K562 (cell line): ENCODE results near the gene ASB11. TPM values are rescaled to one million over a fixed set of nuclear protein-coding genes. Genes with fewer than 3 reads are reported as not detected.

Experiments used
- ATAC-seq: fragments of 200-7000 bp; cut with Tn5 transposase; 3 replicates; pipeline ENCODE4 v1.9.1; 2020; ENCODE audit warnings: moderate library complexity
- BruUV-seq: library from RNA; stranded (reverse); fragments of 400-500 nt; replicated peaks from 2 replicates; lab custom pipeline; 2021; lab: Mats Ljungman, UMichigan
- CTCF ChIA-PET: fragments of 300-600 bp; formaldehyde crosslinking; extraction: SDS; loops from one replicate; lab custom pipeline; 2021; ENCODE audit warnings: low intra/inter-chr PET ratio; lab: Yijun Ruan, JAX
- POLR2A ChIA-PET: fragments of 300-600, 350-650 bp; sonication (Branson Sonifier 250); formaldehyde crosslinking; extraction: SDS; loops from one replicate; lab custom pipeline; 2021; ENCODE audit warnings: antibody characterized with exemption, inconsistent platforms; lab: Yijun Ruan, JAX
- DNase-seq, 4 experiments: peaks; one replicate each; pipeline versions ENCODE4 v3.0.0 to v3.0.0-alpha.2; 2011 to 2018; ENCODE audit warnings: low spot score in 3 of 4, mixed read lengths in 3 of 4; ENCODE audit errors: extremely low read depth in 1 of 4
- FAIRE-seq: peaks from 2 replicates; lab custom pipeline; 2011; peaks lifted over from hg19 to GRCh38; lab: Jason Lieb, UNC
- H2AFZ ChIP-seq: 2 replicates; pipeline ENCODE4 v1.6.0; 2011; ENCODE audit warnings: low read depth, low read length, control low read depth, inconsistent platforms
- H3K27ac ChIP-seq: fragments of 200-600 bp; 3 replicates; pipeline ENCODE4 v1.8.0; 2011; ENCODE audit warnings: low read depth, mild to moderate bottlenecking, control low read depth, inconsistent platforms, low read length, moderate library complexity, mixed read lengths; ENCODE audit errors: extremely low read depth
- H3K27me3 ChIP-seq, 2 experiments: fragments of 300-600 bp in 1 of 2; 2 replicates in 1 of 2; 3 replicates in 1 of 2; pipeline versions ENCODE4 v1.6.0 to v1.8.0; 2011; ENCODE audit warnings: inconsistent platforms in 2 of 2, low read length in 2 of 2, mild to moderate bottlenecking in 1 of 2, mixed read lengths in 1 of 2, moderate library complexity in 1 of 2; ENCODE audit not compliant: control insufficient read depth in 2 of 2, insufficient read depth in 2 of 2
- H3K36me3 ChIP-seq: fragments of 300-600 bp; 3 replicates; pipeline ENCODE4 v1.8.0; 2011; ENCODE audit warnings: mild to moderate bottlenecking, low read length, inconsistent platforms; ENCODE audit not compliant: control insufficient read depth, insufficient read depth
- H3K4me1 ChIP-seq, 2 experiments: fragments of 200-600 bp in 1 of 2; replicated peaks in 1 of 2; 2 replicates in 1 of 2; 3 replicates in 1 of 2; pipeline versions ENCODE4 v1.5.1 to v1.8.0; 2011; ENCODE audit warnings: inconsistent platforms in 2 of 2, low read length in 2 of 2, mild to moderate bottlenecking in 1 of 2, mixed read lengths in 1 of 2, moderate library complexity in 1 of 2; ENCODE audit not compliant: control insufficient read depth in 2 of 2, insufficient read depth in 2 of 2
- H3K4me2 ChIP-seq: 2 replicates; pipeline ENCODE4 v1.6.1; 2011; ENCODE audit warnings: low read length, control low read depth, inconsistent platforms, mixed read lengths; ENCODE audit not compliant: insufficient read depth
- H3K4me3 ChIP-seq: fragments of 200-600 bp; sonication (generic), shearing (Covaris generic); 2 replicates; pipeline ENCODE4 v1.5.1; 2016; ENCODE audit warnings: control low read depth, inconsistent platforms
- H3K79me2 ChIP-seq: fragments of 200-600 bp; 3 replicates; pipeline ENCODE4 v1.8.0; 2011; ENCODE audit warnings: low read length, inconsistent platforms; ENCODE audit not compliant: control insufficient read depth, insufficient read depth
- H3K9ac ChIP-seq, 2 experiments: 2 replicates each; pipeline versions ENCODE4 v1.6.0 to v1.6.1; 2011; ENCODE audit warnings: low read depth in 2 of 2, low read length in 2 of 2, control low read depth in 1 of 2, inconsistent platforms in 1 of 2, mild to moderate bottlenecking in 1 of 2, mixed read lengths in 1 of 2; ENCODE audit not compliant: insufficient read depth in 1 of 2
- H3K9me1 ChIP-seq: one replicate; pipeline ENCODE4 v1.6.0; 2011; ENCODE audit warnings: inconsistent platforms, mild to moderate bottlenecking, low read length, moderate library complexity; ENCODE audit not compliant: control insufficient read depth, insufficient read depth
- H3K9me3 ChIP-seq: replicated peaks from 2 replicates; pipeline ENCODE4 v1.5.1; 2011; ENCODE audit warnings: low read depth, low read length, inconsistent platforms; ENCODE audit not compliant: control insufficient read depth, insufficient read depth
- H4K20me1 ChIP-seq: replicated peaks from 2 replicates; pipeline ENCODE4 v1.6.1; 2011; ENCODE audit warnings: low read length, inconsistent platforms, mixed read lengths; ENCODE audit not compliant: control insufficient read depth, insufficient read depth
- BRD4 ChIP-seq: fragments of 200-600 bp; sonication (generic); IDR thresholded peaks from 2 replicates; pipeline ENCODE4 v1.6.1; 2017; ENCODE audit warnings: inconsistent platforms
- FOXA3 ChIP-seq, 2 experiments: fragments of 450-650 bp in 1 of 2; sonication (generic) in 1 of 2; formaldehyde crosslinking; IDR thresholded peaks in 1 of 2; conservative IDR thresholded peaks in 1 of 2; 2 replicates each; pipeline versions ENCODE4 v1.4.0 to v1.8.0; 2020 to 2022; ENCODE audit warnings: mild to moderate bottlenecking in 2 of 2, missing genetic modification reagents in 1 of 2
- GTF2F1 ChIP-seq: IDR thresholded peaks from 2 replicates; pipeline ENCODE4 v1.6.1; 2011; ENCODE audit warnings: low read depth, low read length, improper control_type of control experiment
- NR4A1 ChIP-seq, 2 experiments: fragments of 250-450 bp in 1 of 2; fragments of 450-650 bp in 1 of 2; sonication (Bioruptor Pico) in 1 of 2; IDR thresholded peaks; 2 replicates each; pipeline versions ENCODE4 v1.4.0 to v1.6.1; 2016 to 2020; ENCODE audit warnings: mild to moderate bottlenecking in 2 of 2, missing compliant biosample characterization in 1 of 2, missing genetic modification characterization in 1 of 2, moderate library complexity in 1 of 2
- RBM34 ChIP-seq: fragments of 200-400 bp; formaldehyde crosslinking; IDR thresholded peaks from 2 replicates; pipeline ENCODE4 v1.6.1; 2018; ENCODE audit warnings: low read length, borderline replicate concordance; ENCODE audit not compliant: insufficient read depth
- RFX5 ChIP-seq: IDR thresholded peaks from 2 replicates; pipeline ENCODE4 v1.6.1; 2011; ENCODE audit warnings: low read depth, mild to moderate bottlenecking, improper control_type of control experiment, low read length
- SMAD3 ChIP-seq: fragments of 450-650 bp; formaldehyde crosslinking; conservative IDR thresholded peaks from 2 replicates; pipeline ENCODE4 v1.4.0; 2020; ENCODE audit warnings: mild to moderate bottlenecking
- SMARCE1 ChIP-seq: fragments of 450-650 bp; IDR thresholded peaks from 2 replicates; pipeline ENCODE4 v1.7.1; 2016; ENCODE audit warnings: mild to moderate bottlenecking
- WHSC1 ChIP-seq: IDR thresholded peaks from one replicate; pipeline ENCODE4 v1.6.1; 2012; ENCODE audit warnings: low read length, control low read depth, inconsistent platforms
- WGBS: fragments of 100-300 bp; shearing (Covaris generic); methylation state at CpG from one replicate; pipeline ENCODE4 v1.1.6; 2016; ENCODE audit warnings: low coverage, mixed read lengths; ENCODE audit not compliant: insufficient coverage; ENCODE audit errors: missing lambda C conversion rate; 5-methylcytosine and 5-hydroxymethylcytosine counted together
- in situ Hi-C: fragments of 300-500 bp; cut with MboI; formaldehyde crosslinking; loops from 4 replicates; pipeline ENCODE4 v1.15.0; 2018; ENCODE audit warnings: inconsistent platforms, mixed read lengths
- intact Hi-C: fragments of 100-400 bp; cut with micrococcal nuclease; formaldehyde crosslinking; loops from 2 replicates; pipeline ENCODE4 v1.14.2; 2022
- polyA plus RNA-seq, 8 experiments: library from polyadenylated mRNA; depleted of rRNA in 4 of 8; stranded (reverse) in 5 of 8; unstranded in 3 of 8; fragments of >200 nt; fragmentation: Nextera tagmentation in 2 of 8; fragmentation: Illumina TruSeq in 1 of 8; extraction: Ambion mirVana in 2 of 8; extraction: Trizol in 1 of 8; gene quantifications; 2 replicates each; pipeline versions ENCODE4 v1.2.1 to v1.2.3, GENCODE V29; 2011 to 2014; ENCODE audit warnings: inconsistent platforms in 1 of 8, missing spikeins in 1 of 8
- total RNA-seq, 7 experiments: library from RNA; depleted of rRNA in 6 of 7; stranded (reverse); fragments of >200 nt in 6 of 7; fragmentation: Illumina TruSeq in 2 of 7; extraction: Trizol in 2 of 7; gene quantifications; 2 replicates each; pipeline versions ENCODE4 v1.2.1 to v1.2.3, GENCODE V29; 2011 to 2021; ENCODE audit warnings: low replicate concordance in 1 of 7
- TF ChIP-seq, protein P1 (sequence below): fragments of 450-650 bp; IDR thresholded peaks from 2 replicates; pipeline ENCODE4 v1.6.1; 2016; ENCODE audit warnings: low read depth
- TF ChIP-seq, protein P2 (sequence below): fragments of 250-450 bp; sonication (Bioruptor Pico); IDR thresholded peaks from 2 replicates; pipeline ENCODE4 v1.5.0; 2021

Gene ASB11
- total and polyA plus RNA-seq, 9 of the 15 experiments (the other 6 are each of a cell fraction or from before 2014, with no cell fraction given) = not detected

DNA sequence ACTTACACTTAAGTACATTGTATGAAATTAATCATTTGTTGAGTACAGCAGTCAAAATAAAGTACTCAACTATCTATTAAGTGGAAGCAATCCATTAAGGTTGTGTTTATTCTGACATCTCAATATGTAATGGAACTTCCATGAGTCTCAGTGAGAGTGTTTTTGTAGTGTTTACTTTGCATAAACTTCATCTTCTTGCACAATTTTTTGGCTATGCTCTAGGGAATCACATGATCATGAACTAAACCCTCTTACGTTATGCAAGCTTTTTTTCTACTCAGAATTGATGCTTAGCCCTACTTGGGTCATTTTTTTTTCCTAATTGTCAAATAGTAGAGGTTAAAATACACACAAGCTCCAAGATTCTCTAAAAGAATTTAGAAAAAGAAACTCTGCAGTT, 41.0 kb upstream of the ASB11 start:
- in situ Hi-C loops = no loop called here
- H4K20me1 ChIP-seq = no peaks in the 10 kb centered on the region
- no peak for FAIRE-seq
- no peak overlapping the region for H3K9ac ChIP-seq
- H3K36me3 ChIP-seq = no peaks in the 10 kb centered on the region
- H3K79me2 ChIP-seq = no peaks in the 10 kb centered on the region
- H2AFZ ChIP-seq = no peak overlapping the region
- intact Hi-C loops = no loop called here
- ChIA-PET POLR2A (interaction anchor here (0.5 kb wide), 1 partner anchor 469 kb away, joined by 4 read pairs; no protein-coding TSS in a partner anchor), CTCF (interaction anchor here (0.5 kb wide), 1 partner anchor 109 kb away, joined by 4 read pairs; no protein-coding TSS in a partner anchor)
- peaks cover 2 to 12% of the 10 kb centered on the region in 2 experiments; a peak in 1 of 5 replicates for H3K27me3 ChIP-seq
- WGBS = 7% methylated on average over 1 of the region's 1 CpG
- no peak overlapping the region for H3K4me2 ChIP-seq
- H3K27ac ChIP-seq = no peak overlapping the region
- no peak for ATAC-seq
- no peak overlapping the region for H3K4me3 ChIP-seq
- no peaks in the 10 kb centered on the region; the same call in 1 of the 2 replicates for H3K9me3 ChIP-seq
- no peaks in the 10 kb centered on the region for H3K9me1 ChIP-seq
- H3K4me1 ChIP-seq = no peaks in the 10 kb centered on the region
- DNase-seq = no peak
- no TSS peak for BruUV-seq
- TF ChIP-seq NR4A1 (CRISPR knock-in tag; IDR thresholded peaks at IDR 0.05) (no peak), NR4A1 (tag; IDR thresholded peaks at IDR 0.05) (no peak), RFX5 (no peak), SMARCE1 (no peak), RBM34 (no peak), BRD4 (no peak), GTF2F1 (no peak), FOXA3 (CRISPR knock-in tag; conservative IDR thresholded peaks at IDR 0.05 in 1 of 2, IDR thresholded peaks at IDR 0.05 in 1 of 2) (no peak), WHSC1 (no peak), SMAD3 (CRISPR knock-in tag) (no peak)
- TF ChIP-seq, protein P1, sequence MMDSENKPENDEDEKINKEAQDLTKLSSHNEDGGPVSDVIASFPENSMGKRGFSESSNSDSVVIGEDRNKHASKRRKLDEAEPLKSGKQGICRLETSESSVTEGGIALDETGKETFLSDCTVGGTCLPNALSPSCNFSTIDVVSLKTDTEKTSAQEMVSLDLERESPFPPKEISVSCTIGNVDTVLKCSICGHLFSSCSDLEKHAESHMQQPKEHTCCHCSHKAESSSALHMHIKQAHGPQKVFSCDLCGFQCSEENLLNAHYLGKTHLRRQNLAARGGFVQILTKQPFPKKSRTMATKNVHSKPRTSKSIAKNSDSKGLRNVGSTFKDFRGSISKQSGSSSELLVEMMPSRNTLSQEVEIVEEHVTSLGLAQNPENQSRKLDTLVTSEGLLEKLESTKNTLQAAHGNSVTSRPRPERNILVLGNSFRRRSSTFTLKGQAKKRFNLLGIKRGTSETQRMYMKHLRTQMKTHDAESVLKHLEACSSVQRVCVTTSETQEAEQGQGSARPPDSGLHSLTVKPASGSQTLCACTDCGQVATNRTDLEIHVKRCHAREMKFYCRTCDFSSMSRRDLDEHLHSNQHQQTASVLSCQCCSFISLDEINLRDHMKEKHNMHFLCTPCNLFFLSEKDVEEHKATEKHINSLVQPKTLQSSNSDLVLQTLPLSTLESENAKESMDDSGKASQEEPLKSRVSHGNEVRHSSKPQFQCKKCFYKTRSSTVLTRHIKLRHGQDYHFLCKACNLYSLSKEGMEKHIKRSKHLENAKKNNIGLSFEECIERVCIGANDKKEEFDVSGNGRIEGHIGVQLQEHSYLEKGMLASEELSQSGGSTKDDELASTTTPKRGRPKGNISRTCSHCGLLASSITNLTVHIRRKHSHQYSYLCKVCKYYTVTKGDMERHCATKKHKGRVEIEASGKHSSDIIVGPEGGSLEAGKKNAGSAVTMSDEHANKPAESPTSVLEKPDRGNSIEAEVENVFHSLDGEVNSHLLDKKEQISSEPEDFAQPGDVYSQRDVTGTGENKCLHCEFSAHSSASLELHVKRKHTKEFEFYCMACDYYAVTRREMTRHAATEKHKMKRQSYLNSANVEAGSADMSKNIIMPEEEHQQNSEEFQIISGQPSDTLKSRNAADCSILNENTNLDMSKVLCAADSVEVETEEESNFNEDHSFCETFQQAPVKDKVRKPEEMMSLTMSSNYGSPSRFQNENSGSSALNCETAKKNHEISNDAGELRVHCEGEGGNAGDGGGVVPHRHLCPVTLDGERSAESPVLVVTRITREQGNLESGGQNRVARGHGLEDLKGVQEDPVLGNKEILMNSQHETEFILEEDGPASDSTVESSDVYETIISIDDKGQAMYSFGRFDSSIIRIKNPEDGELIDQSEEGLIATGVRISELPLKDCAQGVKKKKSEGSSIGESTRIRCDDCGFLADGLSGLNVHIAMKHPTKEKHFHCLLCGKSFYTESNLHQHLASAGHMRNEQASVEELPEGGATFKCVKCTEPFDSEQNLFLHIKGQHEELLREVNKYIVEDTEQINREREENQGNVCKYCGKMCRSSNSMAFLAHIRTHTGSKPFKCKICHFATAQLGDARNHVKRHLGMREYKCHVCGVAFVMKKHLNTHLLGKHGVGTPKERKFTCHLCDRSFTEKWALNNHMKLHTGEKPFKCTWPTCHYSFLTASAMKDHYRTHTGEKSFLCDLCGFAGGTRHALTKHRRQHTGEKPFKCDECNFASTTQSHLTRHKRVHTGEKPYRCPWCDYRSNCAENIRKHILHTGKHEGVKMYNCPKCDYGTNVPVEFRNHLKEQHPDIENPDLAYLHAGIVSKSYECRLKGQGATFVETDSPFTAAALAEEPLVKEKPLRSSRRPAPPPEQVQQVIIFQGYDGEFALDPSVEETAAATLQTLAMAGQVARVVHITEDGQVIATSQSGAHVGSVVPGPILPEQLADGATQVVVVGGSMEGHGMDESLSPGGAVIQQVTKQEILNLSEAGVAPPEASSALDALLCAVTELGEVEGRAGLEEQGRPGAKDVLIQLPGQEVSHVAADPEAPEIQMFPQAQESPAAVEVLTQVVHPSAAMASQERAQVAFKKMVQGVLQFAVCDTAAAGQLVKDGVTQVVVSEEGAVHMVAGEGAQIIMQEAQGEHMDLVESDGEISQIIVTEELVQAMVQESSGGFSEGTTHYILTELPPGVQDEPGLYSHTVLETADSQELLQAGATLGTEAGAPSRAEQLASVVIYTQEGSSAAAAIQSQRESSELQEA = no peak
- TF ChIP-seq, protein P2, sequence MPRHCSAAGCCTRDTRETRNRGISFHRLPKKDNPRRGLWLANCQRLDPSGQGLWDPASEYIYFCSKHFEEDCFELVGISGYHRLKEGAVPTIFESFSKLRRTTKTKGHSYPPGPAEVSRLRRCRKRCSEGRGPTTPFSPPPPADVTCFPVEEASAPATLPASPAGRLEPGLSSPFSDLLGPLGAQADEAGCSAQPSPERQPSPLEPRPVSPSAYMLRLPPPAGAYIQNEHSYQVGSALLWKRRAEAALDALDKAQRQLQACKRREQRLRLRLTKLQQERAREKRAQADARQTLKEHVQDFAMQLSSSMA (CRISPR knock-in tag) = no peak
